ENCODE results near the gene ACIN1.
A peak's percentile ranks its signal among the peaks of the same experiment; 100 is the strongest.

DNA sequence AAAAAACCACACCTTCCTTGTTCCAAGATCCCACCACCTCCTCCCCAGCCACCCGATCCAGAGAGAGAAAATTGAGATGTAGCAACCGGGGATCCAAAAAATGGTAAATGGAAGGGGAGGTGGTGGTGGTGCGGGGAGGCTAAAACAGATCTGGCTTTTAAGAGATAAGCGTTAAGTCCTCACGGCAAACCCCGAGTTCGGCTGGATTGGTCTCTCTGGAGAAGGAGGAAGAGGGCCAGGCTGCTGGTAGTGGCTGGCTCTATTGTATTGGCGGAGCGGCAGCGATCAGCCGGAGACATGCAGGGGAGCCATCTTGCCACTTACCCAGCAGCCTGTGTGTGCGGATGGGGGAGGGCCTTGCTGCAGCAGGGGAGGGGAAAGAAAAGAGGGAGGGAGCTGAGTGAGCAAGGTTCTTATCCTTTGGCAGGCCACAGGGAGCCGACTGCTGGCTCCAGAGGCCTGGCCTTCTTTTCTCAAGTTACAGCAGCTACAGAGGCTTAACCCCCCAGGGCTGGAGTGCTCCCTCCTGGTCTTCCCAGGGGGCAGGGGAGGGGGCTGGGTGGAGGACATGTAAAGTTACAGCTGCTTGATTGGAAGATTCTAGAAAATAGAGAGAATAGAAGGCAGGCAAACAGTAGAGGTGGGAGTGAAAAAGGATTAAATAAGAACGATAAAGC lies 23.6 kb downstream of the ACIN1 start:
- TF ChIP-seq EZH2 (IDR thresholded peaks at IDR 0.05) (no peak), POLR2AphosphoS5 (IDR thresholded peaks at IDR 0.05; ENCODE audit: borderline replicate concordance, low read depth, low read length) (peak; percentile 95)
